Measurements from ENCODE around the gene SPRR1B.

Gene SPRR1B

GRCh38 chr1:153072806-153073726 lies 42.1 kb downstream of the SPRR1B start:
- Histone ChIP-seq H3K4me1 (ENCODE audit: control insufficient read depth in 2 of 2, insufficient read depth in 2 of 2, low read length in 2 of 2) (no peaks in the 10 kb centered on the region), H3K27ac (ENCODE audit: low read depth in 2 of 2, low read length in 2 of 2) (no peak overlapping the region), H3K9me3 (ENCODE audit: control insufficient read depth in 2 of 2, low read length in 2 of 2) (no peaks in the 10 kb centered on the region), H3K27me3 (ENCODE audit: control insufficient read depth in 2 of 2, insufficient read depth in 2 of 2, low read length in 2 of 2) (no peaks in the 10 kb centered on the region), H3K9ac (ENCODE audit: low read depth in 1 of 2, low read length in 2 of 2) (no peak overlapping the region), H3K36me3 (ENCODE audit: control insufficient read depth in 2 of 2, insufficient read depth in 2 of 2, low read length in 2 of 2) (no peaks in the 10 kb centered on the region), H3K4me3 (ENCODE audit: low read length in 2 of 2) (no peak overlapping the region)

DNA sequence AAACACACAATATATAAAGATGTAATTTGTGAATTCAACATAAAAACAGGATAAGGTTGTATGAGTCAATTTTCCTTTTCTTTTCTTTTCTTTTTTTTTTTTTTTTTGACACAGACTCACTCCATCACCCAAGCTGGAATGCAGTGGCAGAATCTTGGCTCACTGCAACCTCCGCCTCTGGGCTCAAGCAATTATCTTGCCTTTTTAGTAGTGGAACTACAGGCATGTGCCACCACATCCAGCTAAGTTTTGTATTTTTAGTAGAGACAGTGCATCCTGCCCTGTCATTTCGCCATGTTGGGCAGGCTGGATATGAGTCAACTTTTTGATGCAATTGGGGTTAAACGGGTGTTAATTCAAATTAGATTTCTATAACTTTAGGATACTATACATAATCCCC lies 50.7 kb downstream of the SPRR1B start:
- H3K27me3 ChIP-seq (ENCODE audit: control insufficient read depth in 2 of 2, insufficient read depth in 2 of 2, low read length in 2 of 2), result no peaks in the 10 kb centered on the region
- H3K27ac ChIP-seq (ENCODE audit: low read depth in 2 of 2, low read length in 2 of 2), result no peak overlapping the region
- no peaks in the 10 kb centered on the region for H3K36me3 ChIP-seq (ENCODE audit: control insufficient read depth in 2 of 2, insufficient read depth in 2 of 2, low read length in 2 of 2)
- no peak overlapping the region for H3K9ac ChIP-seq (ENCODE audit: low read depth in 1 of 2, low read length in 2 of 2)
- H3K4me3 ChIP-seq (ENCODE audit: low read length in 2 of 2), result no peak overlapping the region
- H3K9me3 ChIP-seq (ENCODE audit: control insufficient read depth in 2 of 2, low read length in 2 of 2), result no peaks in the 10 kb centered on the region
- H3K4me1 ChIP-seq (ENCODE audit: control insufficient read depth in 2 of 2, insufficient read depth in 2 of 2, low read length in 2 of 2), result no peaks in the 10 kb centered on the region

All from mucosa of rectum (tissue), 2 donors.